Neural cell (in vitro differentiated cells): ENCODE data around the gene SOCS3. TPM values are rescaled to one million over a fixed set of nuclear protein-coding genes. Genes with fewer than 3 reads are reported as not detected.

Experiments used
- H2AFZ ChIP-seq: fragments of 200-600, 300-800 bp; sonication (generic), shearing (Covaris generic); 2 replicates; pipeline ENCODE4 v1.6.0; 2014; ENCODE audit warnings: low read depth, mild to moderate bottlenecking, antibody characterized with exemption, low read length, moderate library complexity
- H3F3A ChIP-seq: fragments of 200-600 bp; shearing (Covaris generic); 2 replicates; pipeline ENCODE4 v1.6.1; 2016; ENCODE audit warnings: mild to moderate bottlenecking, moderate library complexity, mixed read lengths, antibody characterized with exemption, low read length; ENCODE audit not compliant: insufficient read depth, poor library complexity, severe bottlenecking
- H3K27ac ChIP-seq: fragments of 200-600, 300-800 bp; sonication (generic), shearing (Covaris generic); 2 replicates; pipeline ENCODE4 v1.5.1; 2014; ENCODE audit warnings: mild to moderate bottlenecking, low read length, moderate library complexity
- H3K27me3 ChIP-seq: fragments of 300-800, 200-600 bp; sonication (generic), shearing (Covaris generic); 2 replicates; pipeline ENCODE4 v1.6.0; 2014; ENCODE audit warnings: mild to moderate bottlenecking, low read depth, low read length, moderate library complexity; ENCODE audit not compliant: insufficient read depth
- H3K36me3 ChIP-seq: fragments of 300-800, 200-600 bp; sonication (generic), shearing (Covaris generic); 2 replicates; pipeline ENCODE4 v1.5.1; 2014; ENCODE audit warnings: mild to moderate bottlenecking, antibody characterized with exemption, low read length, moderate library complexity; ENCODE audit not compliant: insufficient read depth
- H3K4me2 ChIP-seq: fragments of 300-800, 200-600 bp; sonication (generic), shearing (Covaris generic); 2 replicates; pipeline ENCODE4 v1.6.0; 2014; ENCODE audit warnings: mild to moderate bottlenecking, low read length
- H3K4me3 ChIP-seq: fragments of 300-800, 200-600 bp; sonication (generic), shearing (Covaris generic); 2 replicates; pipeline ENCODE4 v1.5.1; 2014; ENCODE audit warnings: mild to moderate bottlenecking, low read length, moderate library complexity
- H3K79me2 ChIP-seq: fragments of 200-600 bp; shearing (Covaris generic); replicated peaks from 2 replicates; pipeline ENCODE4 v1.6.0; 2014; ENCODE audit warnings: mild to moderate bottlenecking, low read length, moderate library complexity; ENCODE audit not compliant: insufficient read depth
- H3K9ac ChIP-seq: fragments of 300-800, 200-600 bp; sonication (generic), shearing (Covaris generic); 2 replicates; pipeline ENCODE4 v1.6.1; 2016; ENCODE audit warnings: mild to moderate bottlenecking, low read length, mixed read lengths
- H3K9me2 ChIP-seq: fragments of 200-600 bp; shearing (Covaris generic); 2 replicates; pipeline ENCODE4 v1.6.1; 2016; ENCODE audit warnings: mild to moderate bottlenecking, low read length, mixed read lengths; ENCODE audit not compliant: insufficient read depth
- H3K9me3 ChIP-seq: fragments of 200-600, 300-800 bp; sonication (generic), shearing (Covaris generic); 2 replicates; pipeline ENCODE4 v1.6.1; 2016; ENCODE audit warnings: mild to moderate bottlenecking, mixed run types, low read length, moderate library complexity, mixed read lengths
- H4K20me1 ChIP-seq: fragments of 200-600 bp; shearing (Covaris generic); 2 replicates; pipeline ENCODE4 v1.6.1; 2016; ENCODE audit warnings: mild to moderate bottlenecking, mixed run types; ENCODE audit not compliant: insufficient read depth
- EP300 ChIP-seq: fragments of 450-650 bp; conservative IDR thresholded peaks from 2 replicates; pipeline ENCODE4 v1.6.1; 2014; ENCODE audit warnings: antibody characterized with exemption, mild to moderate bottlenecking, moderate library complexity; ENCODE audit not compliant: poor library complexity, severe bottlenecking
- EZH2 ChIP-seq: fragments of 200-600, 300-800 bp; shearing (Covaris generic), sonication (generic); IDR thresholded peaks from 2 replicates; pipeline ENCODE4 v1.6.1; 2014; ENCODE audit warnings: antibody characterized with exemption, low read length, borderline replicate concordance, mild to moderate bottlenecking; ENCODE audit not compliant: insufficient read depth, poor library complexity, severe bottlenecking
- MXI1 ChIP-seq: fragments of 450-650 bp; conservative IDR thresholded peaks from 2 replicates; pipeline ENCODE4 v1.6.1; 2014; ENCODE audit warnings: antibody characterized with exemption, mild to moderate bottlenecking; ENCODE audit not compliant: poor library complexity, severe bottlenecking
- POLR2AphosphoS5 ChIP-seq: IDR thresholded peaks from 2 replicates; pipeline ENCODE4 v1.6.1; 2012
- RAD21 ChIP-seq: fragments of 450-650 bp; conservative IDR thresholded peaks from 2 replicates; pipeline ENCODE4 v1.6.1; 2014; ENCODE audit warnings: antibody characterized with exemption, mild to moderate bottlenecking, moderate library complexity
- REST ChIP-seq: IDR thresholded peaks from 2 replicates; pipeline ENCODE4 v1.6.1; 2012; ENCODE audit warnings: borderline replicate concordance
- SMC3 ChIP-seq: fragments of 450-650 bp; conservative IDR thresholded peaks from 2 replicates; pipeline ENCODE4 v1.6.1; 2014; ENCODE audit warnings: antibody characterized with exemption, mild to moderate bottlenecking, moderate library complexity; ENCODE audit not compliant: poor library complexity
- TAF1 ChIP-seq: IDR thresholded peaks from 2 replicates; pipeline ENCODE4 v1.6.1; 2012; ENCODE audit warnings: low read depth
- polyA plus RNA-seq: library from polyadenylated mRNA; depleted of rRNA; stranded (reverse); fragments of >200 nt; gene quantifications from 2 replicates; pipeline ENCODE4 v1.2.3, GENCODE V29; 2014
- TF ChIP-seq, protein P1 (sequence below): fragments of 450-650 bp; IDR thresholded peaks from 2 replicates; pipeline ENCODE4 v1.5.1; 2014; ENCODE audit warnings: antibody characterized with exemption, mild to moderate bottlenecking, moderate library complexity; ENCODE audit not compliant: poor library complexity, severe bottlenecking

SOCS3 gene
- polyA plus RNA-seq, 1 donor from 2014 or later: 5.4 TPM

DNA sequence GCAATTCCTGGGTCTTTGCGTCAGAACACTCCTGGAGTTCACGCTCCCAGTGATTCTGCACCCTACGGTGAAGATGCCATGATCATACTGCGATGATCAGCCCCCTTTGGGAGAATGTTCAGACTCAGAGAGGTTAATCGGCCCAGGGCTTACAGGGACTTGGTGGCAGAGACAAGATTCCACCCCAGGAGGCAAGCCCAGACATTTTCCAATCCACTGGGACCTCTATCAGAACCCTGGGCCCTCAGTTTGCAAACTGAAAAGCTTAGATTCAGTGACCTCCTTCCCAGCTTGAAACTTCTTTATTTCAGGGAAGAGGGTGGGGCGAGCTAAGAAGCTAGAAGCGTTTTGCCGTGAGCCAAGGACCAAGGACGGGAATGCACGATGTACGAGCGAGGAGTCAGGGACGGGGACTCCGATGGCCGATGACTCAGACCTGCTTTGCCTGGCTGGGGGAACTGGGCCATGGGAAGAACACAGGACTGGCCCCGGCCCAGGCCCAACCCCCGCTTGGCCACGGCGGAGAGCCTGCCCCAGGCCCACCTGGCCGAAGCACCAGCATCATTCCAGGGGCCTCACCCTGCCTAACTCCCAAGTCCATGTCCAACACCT, 34.7 kb downstream of the SOCS3 start:
- H3K27me3 ChIP-seq: no peaks in the 10 kb centered on the region
- no peak overlapping the region for H3K4me3 ChIP-seq
- H3K27ac ChIP-seq: no peak overlapping the region

DNA sequence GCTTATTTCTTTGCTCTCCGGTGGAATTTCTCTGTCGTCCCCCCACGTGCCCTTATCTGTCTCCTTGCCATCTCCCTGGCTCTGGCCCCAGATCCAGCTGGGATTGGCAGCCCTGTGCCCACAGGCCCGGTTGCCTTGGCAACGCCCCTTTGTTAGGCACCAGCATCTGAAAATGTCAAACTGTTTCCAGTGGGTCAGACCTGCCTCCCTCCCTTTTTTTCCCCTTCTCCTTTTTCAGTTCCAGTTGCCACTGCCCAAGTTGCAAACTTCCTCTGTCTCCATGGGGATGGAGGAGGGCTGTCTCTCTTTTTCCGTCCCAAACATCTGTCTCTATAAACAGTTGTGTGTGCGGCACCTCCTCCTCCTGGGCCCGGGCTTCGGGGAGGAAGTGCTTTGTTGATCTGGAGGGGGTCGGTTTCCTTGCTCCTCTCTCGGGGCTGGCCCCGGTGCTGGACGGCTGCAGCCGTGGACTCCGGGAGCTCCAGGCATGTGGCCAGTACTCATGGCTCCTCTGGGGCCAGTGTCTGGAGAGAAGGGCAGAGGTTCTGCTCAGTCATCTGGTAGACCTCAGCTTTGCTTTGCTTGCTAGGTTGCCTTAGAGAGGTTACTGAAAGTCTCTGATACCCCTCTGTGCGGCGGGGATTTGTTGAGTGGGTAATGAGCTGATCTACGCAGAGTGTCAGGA, 35.3 kb downstream of the SOCS3 start:
- no peaks in the 10 kb centered on the region for H3K79me2 ChIP-seq
- no peaks in the 10 kb centered on the region for H3K9me2 ChIP-seq
- H3K9me3 ChIP-seq: no peaks in the 10 kb centered on the region
- H3K27ac ChIP-seq: no peak overlapping the region
- no peak overlapping the region for H3K4me3 ChIP-seq
- H3K4me2 ChIP-seq: no peak overlapping the region
- H3F3A ChIP-seq: no peaks in the 10 kb centered on the region
- no peaks in the 10 kb centered on the region for H3K36me3 ChIP-seq
- no peaks in the 10 kb centered on the region for H4K20me1 ChIP-seq
- H3K9ac ChIP-seq: no peak overlapping the region
- no peaks in the 10 kb centered on the region for H3K27me3 ChIP-seq
- no peak for TF ChIP-seq EZH2
- H2AFZ ChIP-seq: no peak overlapping the region

More for the DNA sequence above, 34.7 kb downstream of the SOCS3 start:
- no peak overlapping the region for H2AFZ ChIP-seq
- no peaks in the 10 kb centered on the region for H3K9me3 ChIP-seq
- TF ChIP-seq, protein P1, sequence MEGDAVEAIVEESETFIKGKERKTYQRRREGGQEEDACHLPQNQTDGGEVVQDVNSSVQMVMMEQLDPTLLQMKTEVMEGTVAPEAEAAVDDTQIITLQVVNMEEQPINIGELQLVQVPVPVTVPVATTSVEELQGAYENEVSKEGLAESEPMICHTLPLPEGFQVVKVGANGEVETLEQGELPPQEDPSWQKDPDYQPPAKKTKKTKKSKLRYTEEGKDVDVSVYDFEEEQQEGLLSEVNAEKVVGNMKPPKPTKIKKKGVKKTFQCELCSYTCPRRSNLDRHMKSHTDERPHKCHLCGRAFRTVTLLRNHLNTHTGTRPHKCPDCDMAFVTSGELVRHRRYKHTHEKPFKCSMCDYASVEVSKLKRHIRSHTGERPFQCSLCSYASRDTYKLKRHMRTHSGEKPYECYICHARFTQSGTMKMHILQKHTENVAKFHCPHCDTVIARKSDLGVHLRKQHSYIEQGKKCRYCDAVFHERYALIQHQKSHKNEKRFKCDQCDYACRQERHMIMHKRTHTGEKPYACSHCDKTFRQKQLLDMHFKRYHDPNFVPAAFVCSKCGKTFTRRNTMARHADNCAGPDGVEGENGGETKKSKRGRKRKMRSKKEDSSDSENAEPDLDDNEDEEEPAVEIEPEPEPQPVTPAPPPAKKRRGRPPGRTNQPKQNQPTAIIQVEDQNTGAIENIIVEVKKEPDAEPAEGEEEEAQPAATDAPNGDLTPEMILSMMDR: no peak
- TF ChIP-seq POLR2AphosphoS5: no peak
- H4K20me1 ChIP-seq: no peaks in the 10 kb centered on the region
- no peaks in the 10 kb centered on the region for H3K9me2 ChIP-seq
- H3K9ac ChIP-seq: no peak overlapping the region
- H3K79me2 ChIP-seq: no peaks in the 10 kb centered on the region
- H3F3A ChIP-seq: no peaks in the 10 kb centered on the region
- no peak overlapping the region for H3K4me2 ChIP-seq
- H3K36me3 ChIP-seq: no peaks in the 10 kb centered on the region

DNA sequence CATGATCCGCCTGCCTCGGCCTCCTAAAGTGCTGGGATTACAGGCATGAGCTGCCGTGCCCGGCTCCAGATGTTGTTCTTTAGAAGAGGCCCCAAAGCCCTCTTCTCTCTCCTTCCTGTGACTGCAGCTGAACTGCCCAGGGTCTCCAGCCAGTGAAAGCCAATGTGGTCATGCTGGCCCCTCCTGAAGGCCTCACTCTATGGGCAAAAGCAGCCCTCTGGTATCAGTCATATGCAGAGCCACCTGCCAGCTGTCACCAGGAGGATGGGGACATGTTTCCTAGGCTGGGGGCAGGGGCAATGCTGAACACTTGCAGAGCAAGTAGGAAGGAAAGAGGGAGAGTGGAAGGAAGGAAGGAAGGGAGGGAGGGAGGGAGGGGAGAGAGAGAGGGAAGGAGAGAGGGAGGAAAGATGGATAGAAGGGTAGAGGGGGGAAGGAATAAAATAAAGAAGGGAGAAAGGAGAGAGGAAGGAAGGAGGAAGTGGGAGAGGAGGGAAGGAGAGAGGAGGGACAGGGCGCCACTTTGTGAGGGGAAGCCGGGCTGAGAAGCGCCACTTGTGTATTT, 36.0 kb downstream of the SOCS3 start:
- H3K4me3 ChIP-seq: no peak overlapping the region
- H3F3A ChIP-seq: no peaks in the 10 kb centered on the region
- no peak overlapping the region for H3K27ac ChIP-seq
- H3K36me3 ChIP-seq: no peaks in the 10 kb centered on the region
- no peaks in the 10 kb centered on the region for H3K79me2 ChIP-seq
- no peaks in the 10 kb centered on the region for H3K9me2 ChIP-seq
- no peak overlapping the region for H3K4me2 ChIP-seq
- H3K9ac ChIP-seq: no peak overlapping the region
- no peaks in the 10 kb centered on the region for H4K20me1 ChIP-seq
- TF ChIP-seq REST (no peak), TAF1 (no peak), SMC3 (no peak), MXI1 (no peak), POLR2AphosphoS5 (no peak), EZH2 (no peak), EP300 (no peak), RAD21 (no peak)
- TF ChIP-seq, protein P1: no peak
- no peaks in the 10 kb centered on the region for H3K9me3 ChIP-seq
- no peak overlapping the region for H2AFZ ChIP-seq
- H3K27me3 ChIP-seq: no peaks in the 10 kb centered on the region
